Measurements from ENCODE around the gene HES4. TPM values are rescaled to one million over a fixed set of nuclear protein-coding genes. Genes with fewer than 3 reads are reported as not detected.

The HES4 gene
- total and polyA plus RNA-seq, 2 of the 13 experiments (the other 11 are each of a cell fraction or from before 2014, with no cell fraction given): 8.8 to 10.6 TPM

GRCh38 chr1:1001057-1001783, 1.3 kb upstream of the HES4 start:
- H3K27ac ChIP-seq (ENCODE audit: extremely low read length, insufficient read depth, low read length): peak overlapping the region; percentile 97
- peaks cover 15% of the 10 kb centered on the region for H3K79me2 ChIP-seq (ENCODE audit: insufficient read depth, low read length)
- DNase-seq (ENCODE audit: low spot score): no peak
- no peak for FAIRE-seq
- in situ Hi-C loops (cut with HindIII; ENCODE audit: extremely low pct_ligation_motif_present, low pct_unique_long_range_greater_than_20kb): no loop called here
- intact Hi-C loops (cut with micrococcal nuclease; ENCODE audit: unreplicated experiment): loop anchor here (10.0 kb wide), 1 partner anchor 234 kb away; the partner anchor contains the start of genes B3GALT6 and SDF4
- BruUV-seq (replicated peaks): no TSS peak
- H2AFZ ChIP-seq (ENCODE audit: low read length): no peak overlapping the region
- H3K9ac ChIP-seq (ENCODE audit: insufficient read depth, low read depth, low read length): peak overlapping the region; percentile 97
- ATAC-seq: no peak
- H3K27me3 ChIP-seq (ENCODE audit: control insufficient read depth in 1 of 2, insufficient read depth in 2 of 2, low read length in 2 of 2): no peaks in the 10 kb centered on the region
- no peaks in the 10 kb centered on the region for H3K36me3 ChIP-seq (replicated peaks in 1 of 2; ENCODE audit: control insufficient read depth in 1 of 2, insufficient read depth in 2 of 2, low read length in 2 of 2)
- ChIA-PET CTCF (ENCODE audit: low intra/inter-chr PET ratio, low total read pairs) (interaction anchor here (1.9 kb wide), 1 partner anchor 17 kb away, joined by 5 read pairs; no protein-coding TSS in a partner anchor), POLR2A (interaction anchor here (0.8 to 1.9 kb wide), 6 partner anchors 12 to 273 kb away, joined by 3 to 9 read pairs (median 4); partner anchors contain the start of genes AGRN, ISG15, NOC2L and UBE2J2)
- peaks cover 63% of the 10 kb centered on the region for H3K4me1 ChIP-seq (ENCODE audit: insufficient read depth, low read length)
- H4K20me1 ChIP-seq (ENCODE audit: insufficient read depth, low read length): peaks cover 4% of the 10 kb centered on the region; the same call in 1 of the 2 replicates
- H3K9me3 ChIP-seq (ENCODE audit: low read length): no peaks in the 10 kb centered on the region
- peak overlapping the region; percentile 63 to 78 (median 78) for H3K4me3 ChIP-seq (replicated peaks in 1 of 3; ENCODE audit: insufficient read depth in 1 of 3, low read depth in 2 of 3, low read length in 3 of 3)
- WGBS (ENCODE audit: low lambda C conversion rate): under 1% methylated on average over 24 of the region's 58 CpGs
- peak overlapping the region; percentile 92 for H3K4me2 ChIP-seq (ENCODE audit: low read depth, low read length)
- TF ChIP-seq ZNF609 (CRISPR knock-in tag; IDR thresholded peaks at IDR 0.05; ENCODE audit: borderline replicate concordance) (no peak), HOXA9 (CRISPR knock-in tag; IDR thresholded peaks at IDR 0.05; ENCODE audit: borderline replicate concordance) (0 out of 2 replicates have a peak, but pooled peaks have one; percentile 4), HBP1 (CRISPR knock-in tag; IDR thresholded peaks at IDR 0.05; ENCODE audit: low read depth) (no peak), ZNF597 (CRISPR knock-in tag; IDR thresholded peaks at IDR 0.05) (no peak), ZSCAN30 (CRISPR knock-in tag; IDR thresholded peaks at IDR 0.05) (no peak), ZNF564 (CRISPR knock-in tag; IDR thresholded peaks at IDR 0.05) (no peak), ZNF275 (CRISPR knock-in tag; IDR thresholded peaks at IDR 0.05; ENCODE audit: borderline replicate concordance) (no peak), SMAD1 (CRISPR knock-in tag; IDR thresholded peaks at IDR 0.05; ENCODE audit: borderline replicate concordance, low read depth) (0 out of 2 replicates have a peak, but pooled peaks have one; percentile 21), BATF2 (CRISPR knock-in tag; IDR thresholded peaks at IDR 0.05) (no peak), ZBTB44 (CRISPR knock-in tag; IDR thresholded peaks at IDR 0.05) (no peak)

All from HepG2 (cell line).